Activated CD4-positive, alpha-beta T cell treated with anti-CD3 and anti-CD28 coated beads for 24 hours (primary cell): ENCODE measurements around the gene POU2F1.
"Not testable (repeated sequence)": the region's sequence is repeated elsewhere in the genome, so short reads cannot be mapped to it uniquely, and the experiment has no call there.

Source experiments
- DNase-seq, 2 donors: peaks; one replicate each; pipeline ENCODE4 v3.0.0-alpha.2; 2020; ENCODE audit warnings: low read depth in 2 of 2

The POU2F1 gene

DNA sequence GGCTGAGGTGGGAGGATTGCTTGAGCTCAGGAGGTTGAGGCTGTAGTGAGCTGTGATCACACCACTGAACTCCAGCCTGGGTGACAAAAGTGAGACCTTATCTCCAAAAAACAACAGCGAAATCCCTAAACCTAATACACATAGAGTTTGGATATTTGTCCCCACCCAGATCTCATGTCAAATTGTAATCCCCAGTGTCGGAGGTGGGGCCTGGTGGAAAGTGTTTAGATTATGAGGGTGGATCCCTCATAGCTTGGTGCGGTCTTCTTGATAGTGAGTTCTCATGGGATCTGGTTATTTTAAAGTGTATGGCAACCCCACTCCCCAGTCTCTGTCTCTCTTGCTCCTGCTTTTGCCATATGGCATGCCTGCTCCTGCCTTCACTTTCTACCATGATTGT lies 94.0 kb downstream of the POU2F1 start:
- no peak for DNase-seq

DNA sequence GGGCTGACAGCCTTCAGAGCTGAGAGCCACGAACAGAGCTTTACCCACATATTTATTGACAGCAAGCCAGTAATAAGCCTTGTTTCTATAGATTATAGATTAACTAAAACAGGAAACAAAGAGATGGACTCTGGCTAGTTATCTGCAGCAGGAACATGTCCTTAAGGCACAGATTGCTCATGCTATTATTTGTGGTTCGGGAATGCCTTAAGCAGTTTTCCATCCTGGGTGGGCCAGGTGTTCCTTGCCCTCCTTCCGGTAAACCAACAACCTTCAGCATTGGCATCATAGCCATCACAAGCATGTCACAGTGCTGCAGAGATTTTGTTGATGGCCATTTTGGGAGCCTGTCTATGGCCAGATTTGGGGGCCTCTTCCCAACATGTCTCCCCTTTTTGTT lies 96.8 kb downstream of the POU2F1 start:
- DNase-seq, result no peak

DNA sequence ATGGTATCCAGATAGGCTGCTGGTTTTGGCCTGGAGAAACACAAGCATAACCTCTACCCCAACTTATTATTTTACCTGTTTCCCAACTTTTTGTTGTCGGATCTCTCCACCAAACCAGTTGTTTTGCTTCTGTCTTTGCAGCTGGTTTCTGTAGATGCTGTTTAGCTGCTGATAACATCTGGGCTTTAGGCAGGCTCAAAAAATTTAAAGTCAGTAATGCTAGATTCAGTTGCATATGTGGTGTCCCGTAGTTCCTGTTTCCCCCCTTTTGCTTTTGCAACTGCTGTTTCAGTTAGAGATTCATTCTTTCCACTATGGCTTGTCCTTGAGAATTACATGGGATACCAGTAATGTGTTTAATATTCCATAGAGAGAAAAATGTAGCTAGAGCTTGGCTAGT lies 98.5 kb downstream of the POU2F1 start:
- not testable (repeated sequence) for DNase-seq

DNA sequence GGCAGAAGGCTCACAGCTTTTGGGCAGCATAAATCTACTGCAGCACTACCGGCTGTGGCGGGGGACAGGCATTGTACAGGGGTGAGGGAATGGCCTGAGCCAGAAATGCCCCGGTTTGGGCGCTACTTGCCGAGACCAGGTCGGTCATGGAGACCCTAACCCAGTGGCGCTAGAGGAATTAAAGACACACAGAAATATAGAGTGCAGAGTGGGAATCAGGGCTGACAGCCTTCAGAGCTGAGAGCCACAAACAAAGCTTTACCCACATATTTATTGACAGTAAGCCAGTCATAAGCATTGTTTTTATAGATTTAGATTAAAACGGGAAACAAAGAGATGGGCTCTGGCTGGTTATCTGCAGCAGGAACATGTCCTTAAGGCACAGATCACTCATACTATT lies 101.8 kb downstream of the POU2F1 start:
- DNase-seq, result no peak

DNA sequence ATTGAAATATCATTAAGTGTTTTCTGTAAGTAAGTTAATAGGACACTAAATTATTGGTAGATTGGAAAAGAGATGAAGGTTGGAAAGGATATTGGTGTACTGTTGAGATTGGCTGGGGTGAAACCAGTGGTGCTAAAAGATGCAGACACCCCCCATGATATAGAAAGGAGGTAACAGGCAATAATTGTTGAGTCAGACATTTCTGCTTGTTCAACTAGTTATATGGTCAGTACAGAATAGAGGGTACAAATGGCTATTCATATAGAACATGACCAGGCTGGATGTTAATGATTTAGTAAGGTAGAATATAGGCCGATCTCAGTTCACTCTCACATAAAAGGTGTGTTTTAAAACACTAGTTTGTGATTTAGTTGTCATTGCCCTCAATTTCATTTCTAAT lies 104.5 kb downstream of the POU2F1 start:
- DNase-seq, result no peak

DNA sequence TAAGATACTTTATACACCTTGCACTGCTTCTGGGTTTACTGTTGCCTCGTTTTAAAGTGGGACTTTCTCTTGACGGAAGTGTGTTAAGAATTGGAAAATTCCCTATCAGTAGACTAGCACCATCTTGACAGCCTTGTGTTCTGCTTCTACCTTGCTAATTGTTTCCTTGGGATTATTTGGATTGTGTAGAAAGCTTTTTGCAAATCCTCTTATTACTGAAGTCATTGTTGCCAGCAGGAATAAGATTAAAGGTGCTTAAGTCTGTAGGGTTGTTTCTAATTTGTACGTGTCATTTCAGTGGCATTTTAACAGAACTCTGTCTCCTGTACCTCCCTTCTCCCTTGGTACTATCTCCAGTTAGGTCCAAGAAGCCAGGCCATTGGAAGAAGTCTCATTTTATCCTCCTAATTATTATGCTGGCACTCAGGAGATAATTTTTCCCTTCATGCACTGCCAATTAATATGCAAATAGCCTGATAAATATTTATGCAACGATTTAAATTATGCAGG lies 107.7 kb downstream of the POU2F1 start:
- no peak for DNase-seq

DNA sequence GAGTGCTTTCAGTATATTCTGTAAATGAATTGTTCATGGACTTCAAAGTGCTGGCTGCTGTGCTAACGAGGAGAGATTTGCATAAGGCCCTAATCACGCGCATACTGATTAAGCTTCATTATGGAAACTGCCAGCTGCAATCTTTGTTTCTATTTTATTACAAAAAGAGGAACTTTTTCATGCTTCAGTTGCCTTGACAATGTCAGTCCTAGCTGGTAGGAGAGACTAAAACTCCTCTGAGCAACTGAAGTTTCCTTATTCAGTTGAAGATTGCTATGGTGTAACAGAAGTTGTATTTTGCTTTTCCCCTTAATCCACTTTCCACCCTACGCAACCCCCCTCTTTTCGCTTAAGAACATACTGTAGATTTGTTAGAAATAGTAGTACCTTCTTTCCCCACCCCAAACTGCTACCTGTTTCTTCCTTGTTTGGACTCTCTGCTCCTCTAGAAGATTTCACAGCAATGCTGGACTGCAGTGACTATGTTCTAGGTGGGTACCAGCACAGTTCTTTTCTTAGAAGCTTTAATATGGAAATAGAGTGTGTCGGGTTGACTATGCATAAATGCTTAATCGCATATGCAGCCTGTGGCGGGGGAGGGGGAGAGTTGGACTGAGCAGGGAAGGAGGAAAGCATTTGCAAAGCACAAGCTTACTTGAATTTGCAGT lies 108.3 kb downstream of the POU2F1 start:
- no peak for DNase-seq

DNA sequence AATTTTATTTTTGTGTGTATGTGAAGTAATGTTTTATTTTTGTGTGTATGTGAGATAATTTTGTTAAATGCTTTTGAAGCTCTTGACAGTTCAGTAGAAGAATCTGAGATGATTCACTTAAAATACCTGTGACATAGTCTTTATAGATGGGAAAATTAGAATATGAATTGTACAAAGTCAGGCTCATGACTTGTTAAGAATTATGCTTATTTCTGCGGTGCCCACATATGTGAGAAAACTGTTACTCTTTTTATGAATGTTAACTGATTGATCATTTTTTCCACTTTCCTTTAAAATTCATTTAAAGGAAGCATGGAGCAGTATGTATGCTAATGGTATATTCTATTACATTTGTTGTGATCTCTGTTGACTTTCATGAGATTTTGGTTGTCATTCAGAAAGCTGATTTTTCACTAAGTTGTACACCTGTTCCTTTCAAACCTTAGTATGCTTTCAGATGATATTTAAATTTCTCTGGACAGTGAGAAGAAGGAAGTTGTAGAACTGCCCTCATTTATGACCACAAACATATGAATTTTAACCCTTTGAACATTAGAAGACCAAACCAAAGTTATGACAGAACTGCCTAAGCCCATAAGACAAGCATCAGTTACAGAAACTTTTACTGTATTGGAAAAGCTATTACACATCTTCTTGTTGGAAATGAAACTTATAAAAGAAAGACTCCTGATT lies 110.1 kb downstream of the POU2F1 start:
- no peak for DNase-seq

DNA sequence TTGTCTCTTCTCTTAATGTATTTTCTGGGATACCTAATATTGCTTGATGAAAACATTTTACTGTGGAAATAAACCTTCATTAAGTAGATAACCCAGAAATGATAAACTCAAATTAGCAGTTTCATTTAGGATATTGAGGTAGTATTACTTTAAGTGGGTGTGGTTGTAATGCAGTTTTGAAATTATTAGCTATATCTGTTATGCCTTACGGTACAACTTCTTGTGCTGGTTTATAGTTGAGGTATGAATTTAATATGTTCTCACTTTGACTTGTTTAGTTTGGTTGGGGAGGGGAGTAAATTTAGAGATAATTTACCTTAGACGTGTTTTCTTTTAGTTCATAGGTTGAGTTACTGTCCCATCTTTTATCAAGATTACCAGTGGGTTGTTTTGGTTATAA lies 111.0 kb downstream of the POU2F1 start:
- DNase-seq, result no peak

DNA sequence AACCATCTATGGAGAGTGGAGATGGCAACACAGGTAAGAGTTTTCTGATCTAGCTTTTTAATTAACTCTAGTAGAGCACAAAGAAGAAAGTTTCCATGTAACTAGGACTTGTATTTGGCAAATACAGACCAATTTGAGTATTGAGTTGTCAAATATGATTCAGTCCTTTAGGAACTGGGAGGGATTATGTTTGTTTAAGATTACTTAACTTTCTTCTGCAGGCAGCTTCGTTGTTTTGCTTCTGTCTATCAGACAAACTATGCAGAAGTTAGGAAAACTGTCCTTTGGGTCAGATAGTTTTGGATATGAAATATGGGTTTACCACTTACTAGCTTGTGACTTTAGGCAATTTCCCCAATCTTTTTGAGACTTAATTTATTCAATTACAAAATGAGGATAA lies 111.8 kb downstream of the POU2F1 start:
- DNase-seq, result no peak

DNA sequence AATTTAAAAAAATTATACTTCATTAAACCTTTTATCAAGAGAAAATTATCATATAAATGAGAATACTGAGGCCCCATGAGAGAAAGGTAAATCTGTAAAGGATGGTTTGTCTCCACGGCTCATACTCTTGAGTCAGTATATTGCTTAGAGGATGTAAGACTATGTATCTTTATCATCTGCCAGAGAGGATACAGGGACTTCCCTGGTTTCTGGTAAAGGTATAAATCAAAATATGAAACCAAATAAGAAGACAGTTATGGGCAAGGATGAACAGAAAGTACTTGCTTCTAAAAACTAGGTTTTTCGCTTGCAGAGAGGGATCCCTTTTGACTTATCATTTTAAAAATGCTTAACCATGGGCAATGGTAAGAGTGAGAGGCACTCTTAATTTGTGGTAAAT lies 112.4 kb downstream of the POU2F1 start:
- DNase-seq, result no peak

DNA sequence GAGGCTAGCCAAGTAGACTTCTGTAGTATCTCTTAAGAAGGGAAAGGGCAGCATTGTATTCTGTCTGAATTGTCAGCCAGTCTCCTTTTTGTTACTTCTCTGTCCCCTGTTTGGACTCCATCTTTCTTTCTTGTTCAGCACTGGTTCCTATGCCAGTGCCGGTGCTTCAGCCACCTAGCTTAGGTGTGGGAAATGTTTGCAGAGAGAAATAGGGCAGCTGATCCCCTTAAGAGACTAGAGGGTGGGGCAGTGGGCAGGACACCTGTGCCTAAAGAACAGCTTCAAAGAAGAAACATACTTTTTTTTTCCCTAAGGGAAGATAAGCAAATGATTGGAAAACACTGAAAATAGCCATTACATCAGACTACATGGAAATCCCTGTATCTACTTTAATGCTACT lies 113.0 kb downstream of the POU2F1 start:
- DNase-seq, result no peak

DNA sequence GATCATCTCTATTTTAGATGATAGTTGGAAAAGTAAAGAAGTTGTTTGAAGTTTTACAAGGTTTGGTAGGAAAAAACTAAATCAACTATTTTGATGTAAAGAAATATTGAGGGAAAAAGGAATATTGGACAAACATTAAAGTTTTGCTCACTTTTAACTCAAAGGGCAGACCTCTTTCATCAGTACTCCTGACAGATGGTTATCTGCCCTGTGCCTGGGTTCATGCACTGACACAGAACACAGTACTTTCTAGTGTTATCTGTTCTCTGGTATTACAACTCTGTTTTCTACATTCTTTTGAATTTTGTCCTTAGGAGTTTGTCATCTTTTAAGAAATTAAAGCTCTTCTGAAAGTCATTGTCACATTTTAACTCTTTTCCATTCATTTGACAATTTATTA lies 118.7 kb downstream of the POU2F1 start:
- DNase-seq, result no peak

DNA sequence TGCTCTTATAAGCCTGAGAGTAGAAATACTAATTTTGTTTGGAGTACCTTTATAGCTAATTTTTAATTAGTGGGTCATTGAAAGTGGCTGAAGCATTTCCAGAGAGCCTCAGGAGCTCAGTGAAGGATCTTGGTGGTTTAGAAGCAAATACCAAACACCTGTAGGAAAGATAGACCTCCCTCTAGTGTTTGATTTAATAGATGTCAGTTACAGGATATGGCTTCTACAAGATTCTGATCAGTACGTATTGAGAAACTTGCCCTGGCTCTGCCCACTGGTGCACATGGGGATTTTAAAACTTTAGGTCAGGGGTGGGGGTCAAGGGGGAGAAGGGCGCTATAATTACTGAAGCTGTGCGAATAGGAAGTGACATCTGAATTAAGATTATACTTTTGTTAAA lies 122.2 kb downstream of the POU2F1 start:
- DNase-seq, result no peak

DNA sequence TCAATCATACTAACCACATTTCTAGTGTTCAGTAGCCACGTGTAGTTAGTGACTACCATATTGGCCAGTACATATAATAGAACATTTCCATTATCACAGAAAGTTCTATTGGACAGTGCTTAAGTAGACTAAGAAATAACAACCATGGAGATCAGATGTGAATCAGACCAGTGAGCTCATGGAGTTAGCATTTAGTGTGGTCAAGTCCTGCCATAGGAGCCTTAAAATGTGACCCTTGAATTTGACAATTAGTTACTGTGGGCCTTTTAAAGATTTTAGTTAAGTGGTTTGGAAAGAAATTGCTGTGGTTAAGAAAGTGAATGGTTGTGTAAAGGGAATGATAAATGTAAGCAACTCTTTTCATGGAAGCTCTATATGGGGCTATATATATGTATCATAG lies 123.4 kb downstream of the POU2F1 start:
- DNase-seq, result no peak

DNA sequence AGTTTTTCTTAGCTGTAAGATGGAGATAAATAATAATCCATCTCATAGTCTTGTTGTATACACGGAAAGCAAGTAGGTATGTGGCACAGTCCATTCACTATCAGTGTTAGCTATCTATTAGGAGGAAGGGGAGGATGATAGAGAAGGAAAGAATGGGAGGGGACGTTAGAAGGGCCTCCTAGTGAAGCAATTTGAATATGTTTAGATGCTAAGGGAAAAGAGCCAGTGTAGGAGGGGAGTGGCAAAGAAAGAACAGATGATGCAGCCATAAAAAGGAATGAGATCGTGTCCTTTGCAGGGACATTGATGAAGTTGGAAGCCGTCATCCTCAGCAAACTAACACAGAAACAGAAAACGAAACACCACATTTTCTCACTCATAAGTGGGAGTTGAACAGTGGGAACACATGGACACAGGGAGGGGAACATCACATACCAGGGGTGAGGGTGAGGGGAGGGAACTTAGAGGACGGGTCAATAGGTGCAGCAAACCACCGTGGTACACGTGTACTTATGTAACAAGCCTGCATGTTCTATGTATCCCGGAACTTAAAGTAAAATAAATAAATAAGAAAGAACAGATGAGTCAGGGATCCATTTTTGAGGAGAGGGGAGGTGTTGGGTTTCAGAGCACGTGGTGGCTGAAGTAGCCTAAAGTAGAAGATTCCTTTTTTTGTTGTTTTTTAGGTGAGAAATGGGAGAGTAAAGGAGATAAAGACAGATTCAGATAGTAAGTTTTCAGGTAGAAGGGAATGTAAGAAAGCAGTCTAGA lies 124.1 kb downstream of the POU2F1 start:
- DNase-seq, result no peak

DNA sequence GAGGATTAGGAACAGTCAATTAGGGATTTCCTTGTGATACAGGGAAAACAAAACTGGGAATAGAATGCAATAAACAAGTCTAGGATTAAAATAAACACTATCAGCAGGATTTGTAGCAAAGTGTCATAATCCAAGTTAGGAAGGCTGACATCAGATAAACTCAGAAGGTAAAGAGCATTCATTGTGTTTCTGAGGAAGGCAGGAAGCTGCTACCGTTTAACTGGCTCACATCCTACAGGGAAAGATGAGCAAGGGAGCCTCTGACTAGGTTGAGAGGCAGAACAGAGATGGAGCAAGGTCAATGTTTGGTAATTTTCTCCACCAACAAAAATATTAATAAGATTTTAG lies 124.7 kb downstream of the POU2F1 start:
- DNase-seq, result no peak

DNA sequence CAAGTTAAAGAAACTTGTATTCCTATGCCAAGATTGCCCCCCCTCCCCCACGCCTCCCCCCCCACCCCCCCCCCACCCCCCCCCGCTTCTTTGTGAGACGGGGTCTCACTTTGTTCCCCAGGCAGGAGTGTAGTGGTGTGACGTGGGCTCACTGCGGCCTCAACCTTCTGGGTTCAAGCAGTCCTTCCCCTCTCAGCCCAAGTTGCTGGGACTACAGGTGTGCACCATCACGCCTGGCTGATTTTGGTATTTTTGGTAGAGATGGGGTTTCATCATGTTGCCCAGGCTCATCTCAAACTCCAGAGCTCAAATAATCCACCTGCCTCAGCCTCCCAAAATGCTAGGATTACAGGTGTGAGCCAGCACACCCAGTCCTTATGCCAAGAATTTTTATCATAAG lies 136.6 kb downstream of the POU2F1 start:
- no peak for DNase-seq

DNA sequence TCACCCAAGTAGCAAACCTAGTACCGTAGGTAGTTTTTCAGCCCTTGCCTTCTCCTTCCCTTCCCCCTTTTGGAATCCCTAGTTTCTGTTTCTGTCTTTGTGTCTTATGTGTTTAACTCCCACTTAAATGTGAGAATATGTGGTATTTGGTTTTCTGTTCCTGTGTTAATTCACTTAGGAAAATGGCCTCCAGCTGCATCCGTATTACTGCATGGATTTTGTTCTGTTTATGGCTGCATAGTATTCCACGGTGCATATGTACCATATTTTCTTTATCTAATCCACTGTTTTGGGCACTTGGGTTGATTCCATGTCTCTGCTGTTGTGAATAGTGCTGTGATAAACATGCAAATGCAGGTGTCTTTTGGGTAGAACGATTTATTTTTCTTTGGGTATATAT lies 138.6 kb downstream of the POU2F1 start:
- no peak for DNase-seq

DNA sequence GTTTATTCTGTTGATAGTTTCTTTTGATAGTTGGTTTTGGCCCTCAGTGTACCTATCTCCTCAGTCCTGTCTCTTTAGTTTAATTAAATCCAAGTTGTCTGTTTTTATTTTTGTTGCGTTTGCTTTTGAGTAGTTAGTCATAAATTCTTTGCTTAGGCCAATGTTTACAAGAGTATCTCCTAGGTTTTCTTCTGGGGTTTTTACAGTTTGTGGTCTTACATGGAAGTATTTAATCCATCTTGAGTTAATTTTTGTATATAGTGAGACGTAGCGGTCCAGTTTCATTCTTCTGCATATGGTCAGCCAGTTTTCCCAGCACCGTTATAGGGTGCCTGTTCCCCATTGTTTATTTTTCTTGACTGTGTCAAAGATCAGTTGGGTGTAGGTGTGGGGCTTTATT lies 139.4 kb downstream of the POU2F1 start:
- DNase-seq, result no peak

DNA sequence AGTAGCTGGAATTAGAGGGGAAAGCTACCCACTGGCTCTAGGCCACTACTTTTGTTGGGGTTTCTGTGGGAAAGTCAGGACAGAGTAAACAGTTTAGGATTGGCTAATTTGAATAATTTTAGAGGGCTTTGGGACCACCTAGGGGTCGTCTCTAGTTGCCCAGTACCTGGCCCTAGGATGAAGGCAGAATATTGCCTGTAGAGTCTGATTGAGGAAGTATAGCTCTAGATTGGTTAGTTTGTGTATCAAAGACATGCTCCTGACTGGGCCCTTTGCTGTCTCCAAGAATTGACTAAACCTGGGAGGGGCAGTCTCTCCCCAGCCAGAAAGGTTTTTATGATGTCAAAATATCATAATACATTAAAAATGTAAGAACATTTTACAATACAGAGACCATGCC lies 142.0 kb downstream of the POU2F1 start:
- no peak for DNase-seq

DNA sequence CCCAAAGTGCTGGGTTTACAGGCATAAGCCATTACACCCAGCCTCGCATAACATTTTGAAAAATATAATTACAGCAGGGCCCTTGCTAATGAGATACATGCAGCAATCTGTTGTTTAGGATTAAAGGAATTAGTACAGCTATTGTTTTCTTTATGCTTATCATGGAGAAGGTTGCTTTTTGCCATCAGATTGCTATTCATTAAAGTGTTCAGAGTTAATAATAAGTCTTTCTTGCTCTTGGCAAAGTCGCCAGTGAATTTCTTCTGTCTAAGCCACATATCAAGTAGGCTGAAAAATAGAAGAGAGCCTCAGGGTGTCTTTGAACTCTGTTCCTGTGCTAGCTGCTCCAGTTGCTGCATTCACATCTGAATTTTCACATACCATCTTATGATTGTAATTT lies 144.1 kb downstream of the POU2F1 start:
- DNase-seq, result no peak

DNA sequence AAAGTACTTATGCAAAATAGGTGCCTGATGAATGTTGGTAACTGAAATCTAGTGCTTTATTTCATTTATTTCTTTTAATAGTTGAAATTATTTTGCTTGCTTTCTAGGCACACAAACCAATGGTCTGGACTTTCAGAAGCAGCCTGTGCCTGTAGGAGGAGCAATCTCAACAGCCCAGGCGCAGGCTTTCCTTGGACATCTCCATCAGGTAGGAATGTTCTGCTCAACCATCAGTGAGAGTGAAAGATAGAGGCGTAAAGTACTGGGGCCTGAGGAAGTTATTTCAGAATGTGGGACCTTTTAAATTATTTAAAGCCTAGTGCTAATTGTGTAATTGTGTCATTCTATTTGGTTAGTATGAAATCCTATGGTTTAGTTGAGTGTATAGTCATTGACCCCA lies 144.7 kb downstream of the POU2F1 start:
- no peak for DNase-seq
